Upper lobe of left lung (tissue), 6 donors: Measurements from ENCODE around the gene WNT9B. TPM values are rescaled to one million over a fixed set of nuclear protein-coding genes. Genes with fewer than 3 reads are reported as not detected.

ENCODE experiments used
- ATAC-seq, 2 donors: fragments of 200-7000 bp; cut with Tn5 transposase; one replicate each; pipeline ENCODE4 v1.9.1; 2022; ENCODE audit warnings: mild to moderate bottlenecking in 2 of 2, moderate library complexity in 2 of 2; ENCODE audit not compliant: low FRiP score in 2 of 2
- DNase-seq, 2 donors: peaks; one replicate each; pipeline ENCODE4 v3.0.0-alpha.2; 2019 to 2020
- H3K27ac ChIP-seq, 4 donors: fragments of 200-600 bp; sonication (generic); one replicate each; pipeline ENCODE4 v1.5.1; 2016 to 2019
- H3K27me3 ChIP-seq, 4 donors: fragments of 200-600 bp; sonication (generic); one replicate each; pipeline ENCODE4 v1.5.1; 2017 to 2019
- H3K36me3 ChIP-seq, 4 donors: fragments of 200-600 bp; sonication (generic); one replicate each; pipeline ENCODE4 v1.5.1; 2016 to 2019
- H3K4me1 ChIP-seq, 4 donors: fragments of 200-600 bp; sonication (generic); one replicate each; pipeline ENCODE4 v1.5.1; 2018 to 2019
- H3K4me3 ChIP-seq, 4 donors: fragments of 200-600 bp; sonication (generic); one replicate each; pipeline ENCODE4 v1.5.1; 2017 to 2019; ENCODE audit warnings: mild to moderate bottlenecking in 2 of 4, moderate library complexity in 1 of 4
- H3K9me3 ChIP-seq, 4 donors: fragments of 200-600 bp; sonication (generic); one replicate each; pipeline ENCODE4 v1.5.1; 2018 to 2019
- EP300 ChIP-seq, 4 donors: sonication (generic); formaldehyde crosslinking; IDR thresholded peaks; one replicate each; pipeline ENCODE4 v1.5.1; 2017; ENCODE audit warnings: antibody characterized with exemption in 4 of 4, control low read depth in 2 of 4
- POLR2A ChIP-seq, 4 donors: fragments of 450-650 bp; IDR thresholded peaks; one replicate each; pipeline ENCODE4 v1.5.1; 2016 to 2017; ENCODE audit warnings: antibody characterized with exemption in 4 of 4, mild to moderate bottlenecking in 2 of 4
- POLR2AphosphoS5 ChIP-seq, 2 donors: sonication (generic); formaldehyde crosslinking; IDR thresholded peaks; one replicate each; pipeline ENCODE4 v1.5.1; 2017; ENCODE audit warnings: antibody characterized with exemption in 2 of 2
- WGBS, 2 donors: methylation state at CpG; one replicate each; pipeline ENCODE4 v1.1.5; 2017 to 2018; 5-methylcytosine and 5-hydroxymethylcytosine counted together
- total RNA-seq, 6 donors: library from RNA; depleted of rRNA in 4 of 6; stranded (reverse); fragments of >200 nt in 4 of 6; gene quantifications; one replicate each; pipeline versions ENCODE4 v1.1.0 to v1.2.1, GENCODE V29; 2016 to 2021
- TF ChIP-seq, protein P1 (sequence below), 6 experiments: fragments of 450-650 bp in 4 of 6; fragments of 200-600 bp in 2 of 6; sonication (generic) in 2 of 6; IDR thresholded peaks; one replicate each; pipeline ENCODE4 v1.5.1; 2016 to 2019; ENCODE audit warnings: antibody characterized with exemption in 6 of 6
- donor health status: DM: no; HTN: no; CAD: no; lungs with moderate emphysema.
- donor health status: DM: no; HTN: yes; CAD: no; lungs with severe emphysema.

WNT9B gene
- total RNA-seq, 6 donors from 2014 or later: 0.26 to 8.3 (median 1.8) TPM; not detected in 3

DNA sequence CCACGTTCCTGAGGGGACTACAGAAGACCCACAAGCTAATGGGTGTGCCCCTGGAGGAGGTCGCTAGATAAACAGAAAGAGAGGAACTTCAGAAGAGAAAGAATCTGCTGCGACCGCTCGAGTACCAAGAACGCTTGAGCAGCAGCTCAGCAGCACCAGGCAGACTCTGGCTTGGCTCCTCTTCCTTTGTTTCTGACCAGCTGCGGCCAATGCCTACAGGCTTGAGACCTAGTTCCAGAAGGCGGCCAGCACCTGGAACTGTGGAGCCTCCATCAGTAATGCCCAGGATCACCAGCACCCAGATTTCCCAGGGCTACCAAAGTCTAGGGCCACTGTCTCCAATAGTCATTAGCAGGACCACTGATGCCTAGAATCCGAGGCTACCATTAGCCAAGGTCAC, 45.6 kb downstream of the WNT9B start:
- no peak overlapping the region for H3K4me3 ChIP-seq
- TF ChIP-seq POLR2A (IDR thresholded peaks at IDR 0.05): no peak
- TF ChIP-seq POLR2AphosphoS5 (IDR thresholded peaks at IDR 0.05): no peak
- TF ChIP-seq, protein P1, sequence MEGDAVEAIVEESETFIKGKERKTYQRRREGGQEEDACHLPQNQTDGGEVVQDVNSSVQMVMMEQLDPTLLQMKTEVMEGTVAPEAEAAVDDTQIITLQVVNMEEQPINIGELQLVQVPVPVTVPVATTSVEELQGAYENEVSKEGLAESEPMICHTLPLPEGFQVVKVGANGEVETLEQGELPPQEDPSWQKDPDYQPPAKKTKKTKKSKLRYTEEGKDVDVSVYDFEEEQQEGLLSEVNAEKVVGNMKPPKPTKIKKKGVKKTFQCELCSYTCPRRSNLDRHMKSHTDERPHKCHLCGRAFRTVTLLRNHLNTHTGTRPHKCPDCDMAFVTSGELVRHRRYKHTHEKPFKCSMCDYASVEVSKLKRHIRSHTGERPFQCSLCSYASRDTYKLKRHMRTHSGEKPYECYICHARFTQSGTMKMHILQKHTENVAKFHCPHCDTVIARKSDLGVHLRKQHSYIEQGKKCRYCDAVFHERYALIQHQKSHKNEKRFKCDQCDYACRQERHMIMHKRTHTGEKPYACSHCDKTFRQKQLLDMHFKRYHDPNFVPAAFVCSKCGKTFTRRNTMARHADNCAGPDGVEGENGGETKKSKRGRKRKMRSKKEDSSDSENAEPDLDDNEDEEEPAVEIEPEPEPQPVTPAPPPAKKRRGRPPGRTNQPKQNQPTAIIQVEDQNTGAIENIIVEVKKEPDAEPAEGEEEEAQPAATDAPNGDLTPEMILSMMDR (IDR thresholded peaks at IDR 0.05): no peak
- TF ChIP-seq EP300 (IDR thresholded peaks at IDR 0.05): no peak
- H3K27me3 ChIP-seq: no peaks in the 10 kb centered on the region
- no peaks in the 10 kb centered on the region for H3K4me1 ChIP-seq
- H3K36me3 ChIP-seq: no peaks in the 10 kb centered on the region
- no peak overlapping the region for H3K27ac ChIP-seq
- no peaks in the 10 kb centered on the region for H3K9me3 ChIP-seq
- 80 to 88% methylated on average over 9 of the region's 9 CpGs for WGBS, 2 donors
- ATAC-seq (no peak), DNase-seq (no peak)

DNA sequence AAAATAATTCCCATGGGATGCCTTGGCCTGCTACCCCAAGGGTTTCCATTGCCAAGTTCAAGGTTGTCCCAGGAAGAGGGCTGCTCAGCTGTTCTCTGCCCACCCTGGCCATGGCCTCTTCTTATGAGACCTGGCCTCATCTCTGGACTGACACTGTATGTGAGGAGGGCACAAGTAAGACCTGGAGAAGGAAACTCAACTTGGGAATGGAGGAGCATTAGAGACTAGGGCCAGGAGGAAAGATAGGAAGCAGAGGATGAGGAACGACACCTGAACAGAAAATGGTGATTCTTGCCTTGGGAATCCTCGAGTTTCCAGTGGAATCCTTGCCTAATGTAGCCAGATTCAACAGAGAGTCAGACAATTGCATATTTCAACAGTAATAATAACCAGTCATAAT, 47.0 kb downstream of the WNT9B start:
- no peak overlapping the region for H3K4me3 ChIP-seq
- H3K9me3 ChIP-seq: no peaks in the 10 kb centered on the region
- ATAC-seq: no peak
- no peaks in the 10 kb centered on the region for H3K4me1 ChIP-seq
- H3K27me3 ChIP-seq: no peaks in the 10 kb centered on the region
- H3K27ac ChIP-seq: no peak overlapping the region
- no peak for DNase-seq
- H3K36me3 ChIP-seq: no peaks in the 10 kb centered on the region
- TF ChIP-seq POLR2AphosphoS5 (IDR thresholded peaks at IDR 0.05) (no peak), EP300 (IDR thresholded peaks at IDR 0.05) (no peak), POLR2A (IDR thresholded peaks at IDR 0.05) (no peak)
- TF ChIP-seq, protein P1 (IDR thresholded peaks at IDR 0.05): no peak
- WGBS, 2 donors: 74 to 75% methylated on average over 2 of the region's 2 CpGs

DNA sequence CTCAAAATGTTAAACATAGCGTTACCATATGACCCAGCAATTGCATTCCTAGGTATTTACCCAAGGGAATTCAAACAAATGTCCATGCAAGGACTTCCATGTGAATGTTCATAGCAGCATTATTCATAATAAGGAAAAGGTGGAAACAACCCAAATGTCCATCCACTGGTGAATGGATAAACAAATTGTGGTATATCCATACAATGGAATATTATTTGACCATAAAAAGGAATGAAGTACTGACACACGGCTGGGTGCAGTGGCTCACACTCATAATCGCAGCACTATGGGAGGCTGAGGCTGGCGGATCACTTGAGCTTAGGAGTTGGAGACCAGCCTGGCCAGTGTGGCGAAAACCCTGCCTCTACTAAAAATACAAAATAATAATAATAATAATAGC, 47.5 kb downstream of the WNT9B start:
- whole genome bisulfite sequencing, 2 donors: 95 to 96% methylated on average over 5 of the region's 5 CpGs

DNA sequence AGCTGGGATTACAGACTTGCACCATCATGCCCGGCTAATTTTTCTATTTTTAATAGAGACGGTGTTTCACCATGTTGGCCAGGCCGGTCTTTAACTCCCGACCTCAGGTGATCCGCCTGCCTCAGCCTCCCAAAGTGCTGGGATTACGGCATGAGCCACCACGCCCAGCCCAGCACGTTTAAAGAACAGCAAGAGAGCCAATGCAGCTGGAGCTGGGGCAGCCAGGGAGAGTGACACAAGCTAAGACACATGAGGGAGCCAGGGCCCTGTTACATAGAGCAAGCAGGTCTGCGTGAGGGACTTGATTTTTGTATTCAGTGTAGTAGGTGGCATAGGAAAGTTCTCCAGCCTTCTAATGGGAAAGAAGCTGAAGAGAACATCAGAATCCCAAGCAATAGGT, 49.9 kb downstream of the WNT9B start:
- Histone ChIP-seq H3K4me1 (peaks cover 0 to 6% (median 4%) of the 10 kb centered on the region in 4 donors), H3K36me3 (no peaks in the 10 kb centered on the region), H3K27me3 (no peaks in the 10 kb centered on the region), H3K4me3 (no peak overlapping the region), H3K9me3 (no peaks in the 10 kb centered on the region), H3K27ac (no peak overlapping the region)
- WGBS, 2 donors: 76 to 81% methylated on average over 9 of the region's 9 CpGs
- no peak for DNase-seq
- no peak for ATAC-seq
- no peak for TF ChIP-seq POLR2A (IDR thresholded peaks at IDR 0.05)
- TF ChIP-seq, protein P1 (IDR thresholded peaks at IDR 0.05): no peak

More for the DNA sequence above, 47.5 kb downstream of the WNT9B start:
- no peak overlapping the region for H3K4me3 ChIP-seq
- H3K27ac ChIP-seq: no peak overlapping the region
- no peaks in the 10 kb centered on the region for H3K4me1 ChIP-seq
- DNase-seq (no peak), ATAC-seq (no peak)
- H3K36me3 ChIP-seq: no peaks in the 10 kb centered on the region
- TF ChIP-seq POLR2A (IDR thresholded peaks at IDR 0.05): no peak
- no peak for TF ChIP-seq POLR2AphosphoS5 (IDR thresholded peaks at IDR 0.05)
- TF ChIP-seq, protein P1 (IDR thresholded peaks at IDR 0.05): no peak
- no peak for TF ChIP-seq EP300 (IDR thresholded peaks at IDR 0.05)
- H3K27me3 ChIP-seq: no peaks in the 10 kb centered on the region
- H3K9me3 ChIP-seq: no peaks in the 10 kb centered on the region
